Cerebellar cortex (tissue), 1 donor: ENCODE results near the gene CFHR5.
"Not testable (repeated sequence)": the region's sequence is repeated elsewhere in the genome, so short reads cannot be mapped to it uniquely, and the experiment has no call there.

ENCODE experiments used
- DNase-seq: peaks from one replicate; pipeline ENCODE4 v3.0.0-alpha.2; 2015; ENCODE audit warnings: low spot score

The CFHR5 gene

DNA sequence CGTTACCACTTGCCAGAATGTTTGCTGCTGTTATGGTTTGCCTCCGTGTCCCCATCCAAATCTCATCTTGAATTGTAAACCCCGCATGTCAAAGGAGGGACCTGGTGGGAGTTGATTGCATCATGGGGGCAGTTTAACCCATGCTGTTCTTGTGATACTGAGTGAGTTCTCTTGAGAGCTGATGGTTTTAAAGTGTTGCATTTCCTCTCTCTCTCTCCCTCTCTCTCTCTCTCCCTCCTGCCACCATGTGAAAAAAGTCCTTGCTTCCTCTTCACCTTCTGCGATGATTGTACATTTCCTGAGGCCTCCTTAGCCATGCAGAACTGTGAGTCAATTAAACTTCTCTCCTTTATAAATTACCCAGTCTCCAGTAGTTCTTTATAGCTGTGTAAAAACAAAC, 44.4 kb downstream of the CFHR5 start:
- DNase-seq, result no peak

- no peak for DNase-seq
These were observed 47.1 kb downstream of the CFHR5 start for GRCh38 chr1:197024460-197024859.

DNA sequence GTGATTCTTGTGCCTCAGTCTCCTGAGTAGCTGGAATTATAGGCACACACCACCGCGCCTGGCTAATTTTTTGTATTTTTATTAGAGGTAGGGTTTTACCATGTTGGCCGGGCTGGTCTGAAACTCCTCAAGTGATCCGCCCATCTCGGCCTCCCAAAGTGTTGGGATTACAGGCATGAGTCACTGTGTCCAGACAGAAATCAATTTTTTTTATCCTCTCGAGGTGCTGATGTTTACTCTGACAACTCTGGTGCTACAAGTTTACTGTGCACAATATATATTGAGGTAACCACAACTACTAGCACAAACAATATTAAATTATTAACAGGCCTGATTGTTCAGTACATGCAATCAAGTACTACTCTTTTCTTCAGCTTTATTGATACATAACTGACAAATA, 50.0 kb downstream of the CFHR5 start:
- no peak for DNase-seq

- no peak for DNase-seq
These were observed 52.4 kb downstream of the CFHR5 start for GRCh38 chr1:197029749-197030148.

- not testable (repeated sequence) for DNase-seq
These were observed 57.4 kb downstream of the CFHR5 start for GRCh38 chr1:197034631-197035339.

DNA sequence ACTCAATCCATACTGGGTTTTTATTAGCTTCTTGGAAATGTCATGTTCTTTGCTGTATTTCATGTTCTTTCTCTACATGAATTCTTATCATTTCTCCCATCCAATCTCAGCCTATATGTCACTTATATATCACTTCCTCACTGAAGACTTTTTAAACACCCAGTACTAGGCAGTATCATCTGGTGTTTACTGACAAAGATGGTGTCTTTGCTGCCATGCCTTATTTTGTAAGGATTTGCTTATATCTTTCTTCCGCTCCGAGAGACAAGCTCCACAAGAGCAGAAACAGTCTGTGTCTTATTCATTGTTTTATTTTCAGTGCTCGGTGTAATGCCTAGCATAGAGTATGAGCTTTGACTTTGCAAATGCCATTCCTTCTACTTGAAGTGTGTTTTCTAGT, 59.5 kb downstream of the CFHR5 start:
- no peak for DNase-seq

DNA sequence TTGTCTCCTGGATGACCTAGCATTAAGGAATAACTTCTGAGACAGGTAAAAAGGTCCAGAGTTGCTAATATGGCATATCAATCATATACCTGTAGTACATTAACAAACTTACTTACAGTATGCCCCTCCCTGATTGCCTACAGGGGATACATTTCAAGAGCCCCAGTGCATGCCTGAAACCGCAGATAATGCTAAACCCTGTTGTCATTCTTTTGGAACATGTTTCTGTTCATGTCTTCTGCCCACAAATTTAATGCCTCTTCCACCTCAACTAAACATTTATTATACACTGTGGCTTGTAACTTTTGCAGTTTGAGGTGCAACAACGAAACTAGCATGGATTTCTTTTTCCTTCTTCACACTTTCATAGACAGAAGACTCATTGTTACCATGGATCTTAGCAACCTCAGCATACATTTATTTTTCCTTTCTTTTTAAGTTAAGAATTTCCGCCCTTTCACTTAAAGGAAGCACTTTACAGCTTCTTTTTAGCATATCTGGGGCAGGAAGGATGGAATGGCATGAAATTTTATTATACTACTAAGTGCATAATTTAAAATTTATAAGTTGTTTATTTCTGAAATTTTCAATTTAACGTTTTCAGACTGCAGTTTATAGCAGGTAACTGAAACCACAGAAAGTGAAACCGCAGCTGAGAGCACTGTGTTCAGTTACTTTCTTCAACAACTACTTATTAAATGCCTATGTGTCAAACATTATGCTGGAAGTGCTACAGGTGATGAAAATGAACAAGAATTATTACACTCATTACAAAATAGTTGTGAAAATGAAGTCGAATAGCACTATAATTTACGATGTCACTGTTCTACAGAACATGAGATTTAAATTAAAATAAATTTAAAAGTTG, 64.4 kb downstream of the CFHR5 start:
- DNase-seq, result no peak

GRCh38 chr1:197042676-197043341, 65.5 kb downstream of the CFHR5 start:
- no peak for DNase-seq

- no peak for DNase-seq
These were observed 71.7 kb downstream of the CFHR5 start for GRCh38 chr1:197049100-197049499.
